SU-DHL-6 (cell line): ENCODE measurements around the gene RPS6KL1.

Source experiments
- EZH2phosphoT487 ChIP-seq: fragments of 200-600 bp; sonication (generic), shearing (Covaris generic); conservative IDR thresholded peaks from 2 replicates; pipeline ENCODE4 v1.6.1; 2018; ENCODE audit warnings: mild to moderate bottlenecking, antibody characterized with exemption, low read length, moderate library complexity, mixed read lengths
- TF ChIP-seq, protein P1 (sequence below): fragments of 200-600 bp; sonication (generic); IDR thresholded peaks from one replicate; pipeline ENCODE4 v1.5.1; 2017; ENCODE audit warnings: antibody characterized with exemption, mild to moderate bottlenecking, low read length, moderate library complexity; ENCODE audit not compliant: insufficient read depth, poor library complexity, severe bottlenecking

DNA sequence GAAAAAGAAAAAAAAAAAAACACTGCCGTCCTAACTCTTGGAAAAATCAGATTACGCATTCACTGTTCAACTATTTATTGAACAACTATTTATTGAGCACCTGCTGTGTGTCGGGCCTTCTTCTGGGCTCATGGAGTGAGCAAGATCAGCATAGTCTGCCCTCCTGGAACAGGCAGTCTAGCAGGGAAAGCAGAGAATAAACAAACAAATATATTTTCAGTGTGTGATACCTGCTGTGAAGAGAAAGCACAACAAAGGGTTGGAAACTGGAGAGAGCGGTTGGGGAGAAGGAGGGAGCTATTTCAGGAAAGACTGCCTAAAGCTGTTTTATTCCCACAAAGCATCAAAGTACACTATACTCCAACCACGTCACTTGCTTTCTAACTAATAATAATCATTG lies 57.9 kb downstream of the RPS6KL1 start:
- TF ChIP-seq, protein P1, sequence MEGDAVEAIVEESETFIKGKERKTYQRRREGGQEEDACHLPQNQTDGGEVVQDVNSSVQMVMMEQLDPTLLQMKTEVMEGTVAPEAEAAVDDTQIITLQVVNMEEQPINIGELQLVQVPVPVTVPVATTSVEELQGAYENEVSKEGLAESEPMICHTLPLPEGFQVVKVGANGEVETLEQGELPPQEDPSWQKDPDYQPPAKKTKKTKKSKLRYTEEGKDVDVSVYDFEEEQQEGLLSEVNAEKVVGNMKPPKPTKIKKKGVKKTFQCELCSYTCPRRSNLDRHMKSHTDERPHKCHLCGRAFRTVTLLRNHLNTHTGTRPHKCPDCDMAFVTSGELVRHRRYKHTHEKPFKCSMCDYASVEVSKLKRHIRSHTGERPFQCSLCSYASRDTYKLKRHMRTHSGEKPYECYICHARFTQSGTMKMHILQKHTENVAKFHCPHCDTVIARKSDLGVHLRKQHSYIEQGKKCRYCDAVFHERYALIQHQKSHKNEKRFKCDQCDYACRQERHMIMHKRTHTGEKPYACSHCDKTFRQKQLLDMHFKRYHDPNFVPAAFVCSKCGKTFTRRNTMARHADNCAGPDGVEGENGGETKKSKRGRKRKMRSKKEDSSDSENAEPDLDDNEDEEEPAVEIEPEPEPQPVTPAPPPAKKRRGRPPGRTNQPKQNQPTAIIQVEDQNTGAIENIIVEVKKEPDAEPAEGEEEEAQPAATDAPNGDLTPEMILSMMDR = no peak
- no peak for TF ChIP-seq EZH2phosphoT487
